ENCODE measurements around the gene MYO5B.
A peak's percentile ranks its signal among the peaks of the same experiment; 100 is the strongest.
"Not testable (repeated sequence)": the region's sequence is repeated elsewhere in the genome, so short reads cannot be mapped to it uniquely, and the experiment has no call there.

The MYO5B gene

GRCh38 chr18:49795612-49796552 lies 399.1 kb downstream of the MYO5B start:
- DNase-seq (ENCODE audit: low spot score) = no peak

- DNase-seq (ENCODE audit: low spot score) = no peak
Observed at GRCh38 chr18:49794743-49795142, 400.2 kb downstream of the MYO5B start.

GRCh38 chr18:49789560-49790134 lies 405.3 kb downstream of the MYO5B start:
- not testable (repeated sequence) for DNase-seq (ENCODE audit: low spot score)

GRCh38 chr18:49788327-49788898 lies 406.5 kb downstream of the MYO5B start:
- DNase-seq (ENCODE audit: low spot score) = no peak

- no peak for DNase-seq (ENCODE audit: low spot score)
Observed at GRCh38 chr18:49786019-49786720, 408.8 kb downstream of the MYO5B start.

GRCh38 chr18:49784427-49785185 lies 410.3 kb downstream of the MYO5B start:
- DNase-seq (ENCODE audit: low spot score) = peak; percentile 47

- DNase-seq (ENCODE audit: low spot score) = not testable (repeated sequence)
Observed at GRCh38 chr18:49783631-49784030, 411.3 kb downstream of the MYO5B start.

GRCh38 chr18:49778826-49779465 lies 416.0 kb downstream of the MYO5B start:
- DNase-seq (ENCODE audit: low spot score) = no peak

Measured in AG20443 (cell line).